DOHH2 (cell line): ENCODE measurements around the gene ATP10A.

ENCODE experiments used
- CTCF ChIP-seq: fragments of 200-600 bp; sonication (generic); IDR thresholded peaks from one replicate; pipeline ENCODE4 v1.5.1; 2014; ENCODE audit warnings: antibody characterized with exemption, mild to moderate bottlenecking, low read depth, low read length; ENCODE audit not compliant: poor library complexity, severe bottlenecking
- EZH2phosphoT487 ChIP-seq: fragments of 200-600 bp; sonication (generic); IDR thresholded peaks from 2 replicates; pipeline ENCODE4 v1.6.1; 2017; ENCODE audit warnings: borderline replicate concordance, mild to moderate bottlenecking, antibody characterized with exemption, low read length, moderate library complexity, mixed read lengths

- TF ChIP-seq CTCF: no peak
- TF ChIP-seq EZH2phosphoT487: no peak
These were observed 172.2 kb downstream of the ATP10A start for GRCh38 chr15:25690673-25691543.
